ENCODE measurements around the gene CPLX1. TPM values are rescaled to one million over a fixed set of nuclear protein-coding genes. Genes with fewer than 3 reads are reported as not detected.

Gene CPLX1
- total RNA-seq, 1 donor from 2014 or later = 3.1 TPM

DNA sequence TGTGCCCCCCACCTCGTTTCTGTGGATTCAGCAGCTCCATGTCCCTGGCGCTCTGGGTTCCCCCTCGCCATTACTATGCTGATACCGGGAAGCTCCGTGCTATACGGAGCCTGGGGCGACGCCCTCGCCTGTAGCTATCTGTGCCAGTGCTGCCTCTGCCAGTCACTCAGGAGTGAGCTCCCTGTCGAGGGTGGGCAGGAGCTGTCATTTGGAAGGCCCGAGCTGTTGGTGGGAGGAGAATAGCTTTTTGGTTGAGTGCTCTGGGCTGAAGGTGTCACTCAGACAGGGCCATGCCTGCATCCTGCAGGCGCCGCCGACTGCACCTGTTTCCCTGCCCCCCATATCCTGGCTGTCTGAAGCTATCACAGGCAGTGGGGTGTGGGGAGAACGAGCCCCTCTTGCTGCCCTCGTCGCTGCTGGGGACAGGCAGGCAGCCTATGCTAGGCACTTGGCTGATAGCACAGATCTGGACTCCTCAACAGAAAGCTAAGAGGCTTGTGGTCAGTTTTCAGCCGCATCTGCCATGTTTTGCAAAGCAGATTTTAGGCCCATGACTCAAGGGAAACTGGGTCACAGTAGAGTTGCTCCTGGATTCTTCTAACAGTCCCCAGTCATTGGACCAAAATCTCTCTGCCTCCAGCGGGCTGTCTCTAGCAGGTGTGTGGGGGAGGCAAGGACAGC, 31.8 kb downstream of the CPLX1 start:
- intact Hi-C loops (cut with micrococcal nuclease) = no loop called here

- intact Hi-C loops (cut with micrococcal nuclease) = no loop called here
Measured at GRCh38 chr4:793093-793861, 32.7 kb downstream of the CPLX1 start.

DNA sequence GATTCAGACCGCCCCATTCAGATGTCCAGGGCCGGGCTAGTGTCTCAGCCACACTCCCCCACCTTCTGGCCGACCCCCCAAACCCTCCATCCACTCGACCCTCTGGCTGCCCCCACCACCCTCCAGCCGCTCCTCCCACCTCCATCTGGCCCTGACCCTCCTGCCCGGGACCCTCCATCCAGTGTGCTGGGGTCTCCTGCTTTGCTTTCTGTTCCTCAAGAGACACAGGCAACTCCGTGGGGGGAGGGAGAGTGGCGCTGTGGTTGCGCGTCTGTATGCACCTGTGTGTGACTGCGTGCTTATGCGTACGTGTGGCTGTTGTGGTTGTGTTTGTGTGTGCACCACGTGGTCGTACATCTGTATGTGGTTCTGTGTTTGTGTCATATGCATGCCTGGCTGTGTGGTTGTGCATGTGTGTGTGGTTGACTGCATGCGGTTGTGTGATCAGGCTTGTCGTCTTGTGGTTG, 33.3 kb downstream of the CPLX1 start:
- intact Hi-C loops (cut with micrococcal nuclease) = loop anchor here (1.0 kb wide), 1 partner anchor 11 kb away; no protein-coding TSS in a partner anchor

DNA sequence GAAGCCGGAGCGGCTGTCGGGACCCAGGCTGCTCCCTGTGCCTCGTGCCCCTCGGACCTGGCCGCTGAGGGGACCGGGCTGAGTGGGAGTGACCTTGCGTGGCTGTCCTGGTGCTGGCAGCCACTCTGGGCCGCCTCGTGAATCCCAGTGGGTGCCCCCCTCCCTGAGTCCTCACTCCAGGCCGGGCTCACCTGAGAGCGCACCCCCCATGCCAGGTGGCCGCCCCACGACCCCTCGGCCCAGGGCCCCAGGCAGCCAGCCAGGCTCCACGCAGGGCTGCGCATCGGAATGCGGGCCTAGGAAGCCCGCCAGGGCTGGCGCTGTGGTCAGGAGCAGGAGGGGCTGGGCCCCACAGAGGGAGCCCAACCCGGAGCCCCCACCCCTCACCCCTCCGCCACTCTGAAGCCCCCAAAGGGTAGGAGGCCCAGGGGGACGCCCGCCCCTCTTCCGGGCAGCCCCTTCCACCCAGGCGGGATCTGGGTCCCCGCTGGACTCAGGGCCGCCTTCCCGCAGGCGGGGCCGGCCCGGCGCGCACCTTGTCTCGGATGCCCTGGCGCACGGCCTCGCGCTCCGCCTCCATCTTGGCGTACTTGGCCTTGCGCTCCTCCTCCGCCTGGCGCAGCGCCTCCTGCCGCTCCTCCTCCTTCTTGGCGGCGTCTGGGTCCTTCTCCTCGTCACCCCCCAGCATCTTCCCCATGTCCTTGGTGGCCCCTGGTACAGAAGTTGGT, 33.9 kb downstream of the CPLX1 start:
- intact Hi-C loops (cut with micrococcal nuclease) = loop anchor here (1.0 kb wide), 1 partner anchor 11 kb away; no protein-coding TSS in a partner anchor

GRCh38 chr4:791252-791897, 34.6 kb downstream of the CPLX1 start:
- intact Hi-C loops (cut with micrococcal nuclease) = no loop called here

DNA sequence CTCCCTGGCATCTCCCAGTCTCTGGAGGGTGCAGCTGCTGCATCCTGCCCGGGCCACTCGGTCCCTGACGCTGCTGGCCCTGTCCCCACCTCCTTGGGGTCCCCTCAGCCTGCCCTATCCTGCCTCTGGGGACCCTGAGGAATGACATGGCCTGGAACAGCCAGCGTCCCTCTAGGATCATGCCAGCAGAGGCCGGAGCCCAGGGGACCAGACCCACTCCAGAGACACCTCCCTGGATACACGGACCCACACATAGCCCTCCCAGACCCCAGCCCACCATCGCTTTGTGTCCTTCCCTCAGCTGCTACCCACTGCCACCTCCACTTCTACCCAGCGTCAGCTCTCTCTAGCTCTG, 35.5 kb downstream of the CPLX1 start:
- intact Hi-C loops (cut with micrococcal nuclease) = no loop called here

GRCh38 chr4:789571-790465, 36.1 kb downstream of the CPLX1 start:
- intact Hi-C loops (cut with micrococcal nuclease) = loop anchor here (10.0 kb wide), 1 partner anchor 315 kb away; no protein-coding TSS in a partner anchor

GRCh38 chr4:788636-789297, 37.2 kb downstream of the CPLX1 start:
- intact Hi-C loops (cut with micrococcal nuclease) = loop anchor here (10.0 kb wide), 1 partner anchor 314 kb away; no protein-coding TSS in a partner anchor

GRCh38 chr4:788006-788635, 37.8 kb downstream of the CPLX1 start:
- intact Hi-C loops (cut with micrococcal nuclease) = loop anchor here (10.0 kb wide), 1 partner anchor 313 kb away; no protein-coding TSS in a partner anchor

- intact Hi-C loops (cut with micrococcal nuclease) = loop anchor here (10.0 kb wide), 1 partner anchor 313 kb away; no protein-coding TSS in a partner anchor
Measured at GRCh38 chr4:787561-787981, 38.4 kb downstream of the CPLX1 start.

GRCh38 chr4:786861-787300, 39.0 kb downstream of the CPLX1 start:
- intact Hi-C loops (cut with micrococcal nuclease) = loop anchor here (10.0 kb wide), 1 partner anchor 312 kb away; no protein-coding TSS in a partner anchor

- intact Hi-C loops (cut with micrococcal nuclease) = loop anchor here (10.0 kb wide), 1 partner anchor 311 kb away; no protein-coding TSS in a partner anchor
Measured at GRCh38 chr4:786074-786741, 39.7 kb downstream of the CPLX1 start.

GRCh38 chr4:785332-786073, 40.4 kb downstream of the CPLX1 start:
- intact Hi-C loops (cut with micrococcal nuclease) = loop anchor here (10.0 kb wide), 1 partner anchor 311 kb away; no protein-coding TSS in a partner anchor

GRCh38 chr4:784401-785331, 41.3 kb downstream of the CPLX1 start:
- intact Hi-C loops (cut with micrococcal nuclease) = loop anchor here (5.0 to 10.0 kb wide), 5 partner anchors 310 to 662 kb away; partner anchors contain the start of genes CTBP1, UVSSA, ZNF141 and ZNF718

DNA sequence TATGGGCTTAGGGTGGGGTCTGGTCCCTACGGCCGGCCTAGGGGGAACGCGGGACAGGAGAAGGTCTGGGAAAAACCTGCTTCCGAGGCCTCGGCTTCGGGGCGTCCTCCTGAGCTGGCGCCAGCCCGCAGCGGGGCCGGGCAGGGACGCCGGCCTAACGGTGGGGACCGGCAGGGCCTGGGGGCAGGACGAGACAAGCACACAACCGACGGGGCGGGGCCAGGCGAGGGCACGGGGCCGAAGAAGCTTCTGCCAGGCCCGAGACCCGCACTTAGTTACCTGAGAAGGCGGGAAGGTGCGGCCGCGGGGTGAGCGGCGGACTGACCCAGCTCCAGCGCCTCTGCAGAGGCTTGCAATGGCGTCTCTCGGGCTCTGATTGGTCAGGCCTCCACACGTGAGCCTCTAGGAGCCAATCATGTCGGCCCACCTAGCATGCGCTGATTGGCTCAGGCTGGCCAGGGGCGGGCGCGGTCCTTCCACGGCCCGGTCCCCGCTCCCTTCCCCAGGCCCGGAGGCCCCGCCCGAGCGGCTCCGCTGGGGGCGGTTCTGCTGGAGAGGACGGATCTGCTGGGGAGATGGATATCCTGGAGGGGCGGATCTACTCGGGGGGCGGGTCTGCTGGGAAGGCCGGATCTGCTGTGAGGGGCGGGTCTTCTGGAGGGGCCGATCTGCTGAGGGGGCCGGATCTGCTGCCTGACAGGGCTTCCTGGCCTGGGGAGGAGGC, 44.3 kb downstream of the CPLX1 start:
- intact Hi-C loops (cut with micrococcal nuclease) = loop anchor here (1.0 to 10.0 kb wide), 17 partner anchors 11 to 800 kb away; partner anchors contain the start of genes ATP5ME, CTBP1, DGKQ and FGFRL1

All from T-helper 1 cell treated with Interleukin-12 subunit alpha and Interleukin-12 subunit beta and Interleukin-4 antibody, amounts not matched to agents 30 ng/mL and 1 ng/mL, for 36 hours (primary cell).